Common myeloid progenitor, CD34-positive (primary cell): ENCODE results near the gene NRL.

Experiments
- CTCF ChIA-PET: fragments of 350-600 bp; sonication (Branson Sonifier 250); formaldehyde crosslinking; loops from one replicate; lab custom pipeline; 2021; ENCODE audit warnings: antibody characterized with exemption; lab: Charles Lee
- POLR2A ChIA-PET: fragments of 350-600 bp; sonication (Branson Sonifier 250); formaldehyde crosslinking; loops from one replicate; lab custom pipeline; 2021; ENCODE audit warnings: antibody characterized with exemption; lab: Charles Lee
- DNase-seq, 3 donors: peaks; one replicate each; pipeline versions ENCODE4 v3.0.0 to v3.0.0-alpha.2; 2013
- H3K27ac ChIP-seq, 2 experiments: 1 replicate in 1 of 2; 2 replicates in 1 of 2; pipeline ENCODE4 v1.7.0; 2013; ENCODE audit warnings: inconsistent platforms in 2 of 2, low read length in 2 of 2, mild to moderate bottlenecking in 2 of 2, low read depth in 1 of 2, moderate library complexity in 1 of 2; ENCODE audit not compliant: severe bottlenecking in 2 of 2, insufficient read depth in 1 of 2, poor library complexity in 1 of 2
- H3K27me3 ChIP-seq, 5 experiments: replicated peaks in 2 of 5; 1 replicate in 3 of 5; 2 replicates in 2 of 5; pipeline versions ENCODE4 v1.6.1 to v1.7.0; 2013; ENCODE audit warnings: low read length in 4 of 5, mild to moderate bottlenecking in 2 of 5, moderate library complexity in 2 of 5, inconsistent platforms in 1 of 5; ENCODE audit not compliant: insufficient read depth in 5 of 5, control insufficient read depth in 4 of 5
- H3K36me3 ChIP-seq, 4 experiments: 1 replicate in 2 of 4; 2 replicates in 2 of 4; pipeline versions ENCODE4 v1.6.1 to v1.7.0; 2013; ENCODE audit warnings: low read length in 3 of 4, control low read depth in 1 of 4, mild to moderate bottlenecking in 1 of 4; ENCODE audit not compliant: control insufficient read depth in 4 of 4, insufficient read depth in 4 of 4
- H3K4me1 ChIP-seq, 4 experiments: 1 replicate in 3 of 4; 2 replicates in 1 of 4; pipeline versions ENCODE4 v1.6.1 to v1.7.1; 2013; ENCODE audit warnings: low read length in 3 of 4, mild to moderate bottlenecking in 3 of 4, control low read depth in 1 of 4, inconsistent platforms in 1 of 4, moderate library complexity in 1 of 4; ENCODE audit not compliant: control insufficient read depth in 4 of 4, insufficient read depth in 4 of 4; ENCODE audit errors: control extremely low read depth in 1 of 4
- H3K4me3 ChIP-seq, 7 experiments: 1 replicate in 4 of 7; 2 replicates in 3 of 7; pipeline versions ENCODE4 v1.5.1 to v1.7.0; 2013; ENCODE audit warnings: mild to moderate bottlenecking in 7 of 7, low read length in 6 of 7, moderate library complexity in 6 of 7, inconsistent platforms in 2 of 7, low read depth in 2 of 7, control low read depth in 1 of 7; ENCODE audit not compliant: insufficient read depth in 4 of 7, control insufficient read depth in 1 of 7; ENCODE audit errors: extremely low read depth in 1 of 7
- H3K9me3 ChIP-seq, 5 experiments: 1 replicate in 4 of 5; 2 replicates in 1 of 5; pipeline versions ENCODE4 v1.6.1 to v1.7.1; 2013; ENCODE audit warnings: low read length in 4 of 5, mild to moderate bottlenecking in 2 of 5, inconsistent platforms in 1 of 5, low read depth in 1 of 5, moderate library complexity in 1 of 5; ENCODE audit not compliant: control insufficient read depth in 4 of 5, insufficient read depth in 2 of 5; ENCODE audit errors: control extremely low read depth in 1 of 5
- WGBS: methylation state at CpG from one replicate; pipeline ENCODE4 v1.1.5; 2013; ENCODE audit not compliant: insufficient coverage; 5-methylcytosine and 5-hydroxymethylcytosine counted together

Gene NRL

GRCh38 chr14:24086193-24086955, 28.4 kb downstream of the NRL start:
- no peak for DNase-seq
- Histone ChIP-seq H3K4me3 (no peak overlapping the region), H3K4me1 (peaks cover 0 to 9% (median 7%) of the 10 kb centered on the region in 4 experiments), H3K9me3 (no peaks in the 10 kb centered on the region), H3K27me3 (peaks cover 0 to 12% (median 7%) of the 10 kb centered on the region in 5 experiments), H3K36me3 (no peaks in the 10 kb centered on the region), H3K27ac (no peak overlapping the region)
- POLR2A ChIA-PET, result interaction anchor here (0.7 kb wide), 1 partner anchor 12 kb away, joined by 5 read pairs; no protein-coding TSS in a partner anchor
- WGBS, result 89% methylated on average over 3 of the region's 3 CpGs
- CTCF ChIA-PET, result interaction anchor here (1.0 to 1.8 kb wide), 5 partner anchors 17 to 43 kb away, joined by 3 to 7 read pairs (median 3); no protein-coding TSS in a partner anchor

GRCh38 chr14:24085215-24085614, 29.5 kb downstream of the NRL start:
- POLR2A ChIA-PET, result no interaction called here
- Histone ChIP-seq H3K36me3 (no peaks in the 10 kb centered on the region), H3K4me3 (no peak overlapping the region), H3K27me3 (peaks cover 0 to 12% (median 7%) of the 10 kb centered on the region in 5 experiments), H3K9me3 (no peaks in the 10 kb centered on the region), H3K4me1 (peaks cover 7 to 17% (median 17%) of the 10 kb centered on the region in 4 experiments), H3K27ac (no peak overlapping the region)
- CTCF ChIA-PET, result interaction anchor here (1.2 to 1.8 kb wide), 8 partner anchors 8 to 31 kb away, joined by 3 to 10 read pairs (median 4); partner anchors contain the start of gene PCK2
- 100% methylated on average over 1 of the region's 3 CpGs for WGBS
- no peak for DNase-seq

- 89% methylated on average over 2 of the region's 2 CpGs for WGBS
These were observed 30.3 kb downstream of the NRL start for GRCh38 chr14:24084440-24084839.

GRCh38 chr14:24083462-24083861, 31.3 kb downstream of the NRL start:
- no peaks in the 10 kb centered on the region for H3K9me3 ChIP-seq
- ChIA-PET POLR2A (no interaction called here), CTCF (interaction anchor here (1.6 to 5.8 kb wide), 5 partner anchors 9 to 50 kb away, joined by 3 to 64 read pairs (median 11); partner anchors contain the start of gene PCK2)
- H3K27ac ChIP-seq, result no peak overlapping the region
- no peak for DNase-seq
- H3K4me1 ChIP-seq, result peaks cover 7 to 27% (median 26%) of the 10 kb centered on the region in 4 experiments
- H3K4me3 ChIP-seq, result no peak overlapping the region
- no peaks in the 10 kb centered on the region for H3K36me3 ChIP-seq
- H3K27me3 ChIP-seq, result peaks cover 0 to 12% (median 7%) of the 10 kb centered on the region in 5 experiments
- WGBS, result 100% methylated on average over 3 of the region's 3 CpGs

More at GRCh38 chr14:24084440-24084839, 30.3 kb downstream of the NRL start:
- ChIA-PET CTCF (interaction anchor here (1.2 to 1.8 kb wide), 8 partner anchors 9 to 30 kb away, joined by 3 to 10 read pairs (median 4); partner anchors contain the start of gene PCK2), POLR2A (no interaction called here)
- Histone ChIP-seq H3K4me1 (peaks cover 7 to 25% (median 24%) of the 10 kb centered on the region in 4 experiments), H3K27ac (no peak overlapping the region), H3K4me3 (no peak overlapping the region), H3K9me3 (no peaks in the 10 kb centered on the region), H3K36me3 (no peaks in the 10 kb centered on the region), H3K27me3 (peaks cover 0 to 12% (median 7%) of the 10 kb centered on the region in 5 experiments)
- no peak for DNase-seq

- H3K36me3 ChIP-seq, result no peaks in the 10 kb centered on the region
- WGBS, result 100% methylated on average over 3 of the region's 5 CpGs
- ChIA-PET POLR2A (no interaction called here), CTCF (interaction anchor here (0.9 to 5.8 kb wide), 10 partner anchors 8 to 49 kb away, joined by 3 to 64 read pairs (median 4); partner anchors contain the start of gene PCK2)
- peaks cover 7 to 27% (median 26%) of the 10 kb centered on the region in 4 experiments for H3K4me1 ChIP-seq
- no peak overlapping the region for H3K4me3 ChIP-seq
- H3K27me3 ChIP-seq, result peaks cover 0 to 12% (median 7%) of the 10 kb centered on the region in 5 experiments
- H3K9me3 ChIP-seq, result no peaks in the 10 kb centered on the region
- no peak for DNase-seq
- no peak overlapping the region for H3K27ac ChIP-seq
These were observed 32.2 kb downstream of the NRL start for GRCh38 chr14:24082411-24083080.

- DNase-seq, result no peak
- POLR2A ChIA-PET, result interaction anchor here (1.3 kb wide), 1 partner anchor 24 kb away, joined by 3 read pairs; no protein-coding TSS in a partner anchor
- H3K4me1 ChIP-seq, result peaks cover 7 to 27% (median 26%) of the 10 kb centered on the region in 4 experiments
- peaks cover 0 to 12% (median 7%) of the 10 kb centered on the region in 5 experiments for H3K27me3 ChIP-seq
- 27% methylated on average over 11 of the region's 26 CpGs for WGBS
- H3K27ac ChIP-seq, result no peak overlapping the region
- H3K9me3 ChIP-seq, result no peaks in the 10 kb centered on the region
- peak overlapping the region; percentile 60 to 81 (median 67) for H3K4me3 ChIP-seq
- CTCF ChIA-PET, result interaction anchor here (0.9 to 5.8 kb wide), 9 partner anchors 7 to 32 kb away, joined by 3 to 64 read pairs (median 4); partner anchors contain the start of gene PCK2
- H3K36me3 ChIP-seq, result no peaks in the 10 kb centered on the region
These were observed 33.0 kb downstream of the NRL start for GRCh38 chr14:24081739-24082211.
